HK-2 (cell line): ENCODE measurements around the gene CHKB.
A peak's percentile ranks its signal among the peaks of the same experiment; 100 is the strongest.
"Not testable (repeated sequence)": the region's sequence is repeated elsewhere in the genome, so short reads cannot be mapped to it uniquely, and the experiment has no call there.

ENCODE experiments used
- DNase-seq: peaks from one replicate; pipeline ENCODE4 v3.0.0-alpha.2; 2018; ENCODE audit not compliant: unreplicated experiment

CHKB gene

GRCh38 chr22:50582493-50583293, at the start of gene CHKB:
Gene CHKB (minus strand): TSS chr22:50582849. CDS start chr22:50582781, 68 bp downstream.
- peak; percentile 97 for DNase-seq

- DNase-seq, result no peak
Observed at GRCh38 chr22:50630376-50630775, 47.7 kb upstream of the CHKB start.

GRCh38 chr22:50628543-50629134, 46.0 kb upstream of the CHKB start:
- no peak for DNase-seq

- peak; percentile 85 for DNase-seq
Observed at GRCh38 chr22:50627642-50628542, 45.2 kb upstream of the CHKB start, which contains the start of gene ARSA. Gene ARSA (minus strand): TSS chr22:50628152. CDS start chr22:50627779, 373 bp downstream.

GRCh38 chr22:50626850-50627641, 44.4 kb upstream of the CHKB start:
- DNase-seq, result no peak

GRCh38 chr22:50626314-50626849, 43.7 kb upstream of the CHKB start:
- no peak for DNase-seq

- no peak for DNase-seq
Observed at GRCh38 chr22:50625568-50626313, 43.1 kb upstream of the CHKB start.

- no peak for DNase-seq
Observed at GRCh38 chr22:50625131-50625567, 42.5 kb upstream of the CHKB start.

GRCh38 chr22:50624347-50625130, 41.9 kb upstream of the CHKB start:
- DNase-seq, result no peak

- DNase-seq, result no peak
Observed at GRCh38 chr22:50622723-50623327, 40.2 kb upstream of the CHKB start.

- DNase-seq, result no peak
Observed at GRCh38 chr22:50621948-50622722, 39.5 kb upstream of the CHKB start.

- no peak for DNase-seq
Observed at GRCh38 chr22:50621356-50621880, 38.8 kb upstream of the CHKB start.

GRCh38 chr22:50620593-50621355, 38.1 kb upstream of the CHKB start:
- DNase-seq, result peak; percentile 69

- DNase-seq, result not testable (repeated sequence)
Observed at GRCh38 chr22:50614296-50614695, 31.6 kb upstream of the CHKB start.

GRCh38 chr22:50613291-50613981, 30.8 kb upstream of the CHKB start:
- no peak for DNase-seq

GRCh38 chr22:50612528-50613221, 30.0 kb upstream of the CHKB start:
- DNase-seq, result no peak
